A549 (cell line): ENCODE data around the gene PXK. TPM values are rescaled to one million over a fixed set of nuclear protein-coding genes. Genes with fewer than 3 reads are reported as not detected.
A peak's percentile ranks its signal among the peaks of the same experiment; 100 is the strongest.

ENCODE experiments used
- ATAC-seq, 2 experiments: fragments of 200-7000 bp in 1 of 2; fragments of >200 bp in 1 of 2; cut with Nextera tagmentation in 1 of 2; cut with Tn5 transposase in 1 of 2; 3 replicates each; pipeline versions ENCODE4 v1.8.0 to v1.9.1; 2018 to 2020; ENCODE audit warnings: mild to moderate bottlenecking in 1 of 2, moderate library complexity in 1 of 2
- CTCF ChIA-PET: fragments of 300-600 bp; sonication (Branson Sonifier 250); formaldehyde crosslinking; extraction: SDS; loops from one replicate; lab custom pipeline; 2021; ENCODE audit warnings: antibody characterized with exemption, inconsistent platforms; lab: Yijun Ruan, JAX
- POLR2A ChIA-PET: fragments of 350-600 bp; formaldehyde crosslinking; extraction: SDS; loops from one replicate; lab custom pipeline; 2021; ENCODE audit warnings: antibody characterized with exemption, inconsistent platforms; lab: Yijun Ruan, JAX
- DNase-seq, 2 experiments: peaks; one replicate each; pipeline versions ENCODE4 v3.0.0 to v3.0.0-alpha.2; 2011 to 2016; ENCODE audit warnings: low read depth in 1 of 2, low spot score in 1 of 2
- FAIRE-seq: peaks from 2 replicates; lab custom pipeline; 2011; peaks lifted over from hg19 to GRCh38; lab: Jason Lieb, UNC
- H3K27ac ChIP-seq, 2 experiments: fragments of >200 bp; sonication (Bioruptor Twin); formaldehyde crosslinking; 3 replicates each; pipeline ENCODE4 v1.5.1; 2016 to 2017
- H3K4me1 ChIP-seq: fragments of >200 bp; sonication (Bioruptor Twin); formaldehyde crosslinking; 3 replicates; pipeline ENCODE4 v1.6.1; 2016
- H3K4me2 ChIP-seq: fragments of >200 bp; sonication (Bioruptor Twin); formaldehyde crosslinking; 3 replicates; pipeline ENCODE4 v1.6.1; 2016
- H3K4me3 ChIP-seq: fragments of >200 bp; sonication (Bioruptor Twin); formaldehyde crosslinking; 3 replicates; pipeline ENCODE4 v1.5.1; 2016
- H3K9me3 ChIP-seq: fragments of >200 bp; sonication (Bioruptor Twin); formaldehyde crosslinking; 3 replicates; pipeline ENCODE4 v1.6.1; 2016
- ATOH8 ChIP-seq: fragments of 250-450 bp; sonication (Bioruptor Pico); IDR thresholded peaks from 2 replicates; pipeline ENCODE4 v1.5.0; 2020; ENCODE audit warnings: low read depth, mild to moderate bottlenecking, moderate library complexity
- CBX2 ChIP-seq: fragments of 200-600 bp; sonication (generic); IDR thresholded peaks from 2 replicates; pipeline ENCODE4 v1.6.1; 2016; ENCODE audit warnings: low read depth, mild to moderate bottlenecking, borderline replicate concordance
- CBX8 ChIP-seq: fragments of 200-600 bp; sonication (generic); IDR thresholded peaks from 2 replicates; pipeline ENCODE4 v1.6.1; 2016
- CEBPB ChIP-seq, 2 experiments: fragments of >200 bp in 1 of 2; sonication (Bioruptor Twin) in 1 of 2; formaldehyde crosslinking in 1 of 2; IDR thresholded peaks; 2 replicates each; pipeline ENCODE4 v1.6.1; 2012 to 2016
- CHD4 ChIP-seq: fragments of 200-600 bp; sonication (generic); IDR thresholded peaks from 2 replicates; pipeline ENCODE4 v1.6.1; 2016; ENCODE audit warnings: antibody characterized with exemption, mild to moderate bottlenecking, borderline replicate concordance
- E2F6 ChIP-seq: IDR thresholded peaks from 2 replicates; pipeline ENCODE4 v1.6.1; 2012; ENCODE audit warnings: low read depth, borderline replicate concordance
- EP300 ChIP-seq, 2 experiments: fragments of >200 bp; sonication (Bioruptor Twin); formaldehyde crosslinking; IDR thresholded peaks; 2 replicates in 1 of 2; 3 replicates in 1 of 2; pipeline ENCODE4 v1.6.1; 2016 to 2017
- FOSB ChIP-seq: fragments of 250-450 bp; sonication (Bioruptor Pico); IDR thresholded peaks from 2 replicates; pipeline ENCODE4 v1.5.0; 2020; ENCODE audit warnings: mild to moderate bottlenecking, moderate library complexity
- FOXS1 ChIP-seq: fragments of 250-450 bp; sonication (Bioruptor Pico); IDR thresholded peaks from 2 replicates; pipeline ENCODE4 v1.5.0; 2020; ENCODE audit warnings: mild to moderate bottlenecking, moderate library complexity
- GATA3 ChIP-seq: IDR thresholded peaks from 2 replicates; pipeline ENCODE4 v1.6.1; 2012; ENCODE audit warnings: borderline replicate concordance
- HES2 ChIP-seq: fragments of >200 bp; sonication (Bioruptor Twin); formaldehyde crosslinking; IDR thresholded peaks from 2 replicates; pipeline ENCODE4 v1.6.1; 2016
- HOXA7 ChIP-seq: fragments of 250-450 bp; sonication (Bioruptor Pico); IDR thresholded peaks from 2 replicates; pipeline ENCODE4 v1.5.0; 2020; ENCODE audit warnings: mild to moderate bottlenecking, moderate library complexity
- HOXB13 ChIP-seq: fragments of 250-450 bp; sonication (Bioruptor Pico); IDR thresholded peaks from 2 replicates; pipeline ENCODE4 v1.5.0; 2020; ENCODE audit warnings: low read depth, mild to moderate bottlenecking, moderate library complexity
- KDM5A ChIP-seq: fragments of 200-600 bp; sonication (generic); IDR thresholded peaks from 2 replicates; pipeline ENCODE4 v1.6.1; 2016; ENCODE audit warnings: antibody characterized with exemption, mild to moderate bottlenecking
- MAZ ChIP-seq: fragments of 150-350 bp; IDR thresholded peaks from 2 replicates; pipeline ENCODE4 v1.6.1; 2014; ENCODE audit warnings: antibody characterized with exemption, low read depth, low read length, borderline replicate concordance
- NFE2L2 ChIP-seq: fragments of 150-350 bp; conservative IDR thresholded peaks from 2 replicates; pipeline ENCODE4 v1.6.1; 2014; ENCODE audit warnings: low read length
- PBX3 ChIP-seq: IDR thresholded peaks from 2 replicates; pipeline ENCODE4 v1.6.1; 2012
- POLR2A ChIP-seq: IDR thresholded peaks from 2 replicates; pipeline ENCODE4 v1.6.1; 2012; ENCODE audit warnings: mild to moderate bottlenecking, low read length
- RAD21 ChIP-seq, 2 experiments: fragments of >200 bp in 1 of 2; sonication (Bioruptor Twin) in 1 of 2; formaldehyde crosslinking in 1 of 2; IDR thresholded peaks in 1 of 2; conservative IDR thresholded peaks in 1 of 2; 2 replicates in 1 of 2; 3 replicates in 1 of 2; pipeline ENCODE4 v1.6.1; 2012 to 2018; ENCODE audit warnings: inconsistent platforms in 1 of 2
- RFX5 ChIP-seq: fragments of 450-650 bp; IDR thresholded peaks from 2 replicates; pipeline ENCODE4 v1.7.1; 2014; ENCODE audit warnings: antibody characterized with exemption, mild to moderate bottlenecking, moderate library complexity
- TFCP2L1 ChIP-seq: fragments of 250-450 bp; sonication (Bioruptor Pico); IDR thresholded peaks from 2 replicates; pipeline ENCODE4 v1.5.0; 2021; ENCODE audit warnings: mild to moderate bottlenecking
- WGBS: methylation state at CpG from one replicate; pipeline ENCODE4 v1.1.6; 2017; ENCODE audit errors: missing lambda C conversion rate; 5-methylcytosine and 5-hydroxymethylcytosine counted together
- polyA plus RNA-seq, 4 experiments: library from polyadenylated mRNA; depleted of rRNA in 3 of 4; stranded (reverse); fragments of >200 nt; fragmentation: RNase III in 1 of 4; extraction: RNeasy Plus Mini Kit Qiagen cat#74134 plus additional on column Dnase treatment in 1 of 4; gene quantifications; 2 replicates in 3 of 4; 3 replicates in 1 of 4; pipeline ENCODE4 v1.2.3, GENCODE V29; 2011 to 2017
- TF ChIP-seq, protein P1 (sequence below): fragments of 450-650 bp; IDR thresholded peaks from 2 replicates; pipeline ENCODE4 v1.6.1; 2014; ENCODE audit warnings: antibody characterized with exemption
- TF ChIP-seq, protein P2 (sequence below): fragments of >200 bp; sonication (Bioruptor Twin); formaldehyde crosslinking; IDR thresholded peaks from 3 replicates; pipeline ENCODE4 v1.6.1; 2016
- TF ChIP-seq, protein P3 (sequence below): fragments of 150-350 bp; IDR thresholded peaks from 2 replicates; pipeline ENCODE4 v1.6.1; 2014; ENCODE audit warnings: low read depth, mild to moderate bottlenecking, low read length

The PXK gene
- polyA plus RNA-seq, 2 of the 4 experiments (the other 2 are of a cell fraction) = 4.4 to 10.5 TPM

DNA sequence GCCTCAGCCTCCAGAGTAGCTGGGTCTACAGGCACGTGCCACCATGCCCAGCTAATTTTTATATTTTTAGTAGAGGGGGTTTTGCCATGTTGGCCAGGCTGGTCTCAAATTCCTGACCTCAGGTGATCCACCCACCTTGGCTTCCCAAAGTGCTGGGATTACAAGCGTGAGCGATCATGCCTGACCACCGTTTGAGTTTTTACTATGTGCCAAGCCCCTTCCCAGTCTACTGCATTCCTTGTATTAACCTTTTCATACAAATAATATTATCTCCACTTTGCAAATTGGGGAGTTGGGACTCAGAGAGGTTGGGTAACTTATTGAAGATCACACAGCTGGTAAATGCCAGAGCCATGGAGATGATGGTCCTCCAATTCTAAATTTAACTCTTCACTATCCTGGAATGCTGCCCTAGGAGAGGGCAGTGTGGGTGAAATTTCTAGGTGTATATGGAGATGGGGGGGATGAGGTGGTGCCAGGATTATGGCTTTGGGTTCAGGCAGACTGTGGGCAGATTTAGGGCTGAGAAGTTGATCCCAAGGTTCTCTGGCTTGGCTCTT, 1.0 kb upstream of the PXK start:
- CTCF ChIA-PET = interaction anchor here (1.0 kb wide), 1 partner anchor 11 kb away, joined by 3 read pairs; no protein-coding TSS in a partner anchor

DNA sequence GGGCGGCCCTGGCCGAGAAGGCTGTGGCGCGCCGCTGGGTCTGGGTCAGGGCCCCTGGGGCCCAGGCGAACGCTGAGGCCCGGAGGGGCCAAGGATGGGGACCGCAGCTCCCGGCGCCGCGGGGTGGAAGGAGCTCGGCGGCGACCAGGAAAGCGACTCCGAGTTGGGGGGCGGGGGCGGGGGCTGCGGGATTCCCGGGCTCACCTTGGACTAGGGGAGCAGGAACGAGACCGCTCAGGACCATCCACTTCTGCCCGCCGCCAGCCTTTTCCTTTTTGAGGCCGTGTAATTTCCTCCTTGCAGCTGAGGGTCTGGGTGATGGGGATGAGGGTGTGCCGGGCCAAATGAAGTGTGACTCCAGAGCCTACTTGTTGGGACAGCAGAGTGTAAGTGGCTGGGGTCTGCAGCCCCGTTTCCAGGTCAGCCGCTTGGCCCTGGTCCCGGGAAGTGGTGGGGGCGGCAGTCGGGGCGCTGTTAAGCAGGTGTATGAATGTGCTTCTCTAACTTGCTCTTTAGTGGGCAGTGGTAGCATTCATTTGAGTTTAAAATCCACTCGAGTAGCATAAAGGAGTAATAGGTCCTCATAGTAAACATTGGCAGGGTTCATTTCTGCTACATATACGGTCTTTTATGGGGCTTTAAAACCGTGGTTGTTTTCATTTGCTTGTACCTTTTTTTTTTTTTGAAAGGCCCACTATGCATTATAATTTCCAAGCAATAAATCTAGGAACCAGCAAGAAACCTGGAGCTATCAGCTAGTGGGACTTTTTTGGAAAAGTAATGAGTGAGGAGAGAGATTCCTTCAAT, 717 bp downstream of the PXK start:
- DNase-seq = peak in 1 of 2 experiments; percentile 13
- peak overlapping the region; percentile 56 to 96 for H3K27ac ChIP-seq
- CTCF ChIA-PET = interaction anchor here (0.6 to 2.4 kb wide), 9 partner anchors 11 to 117 kb away, joined by 3 to 9 read pairs (median 4); partner anchors contain the start of genes HTD2 and RPP14

More for the DNA sequence above, 1.0 kb upstream of the PXK start:
- Histone ChIP-seq H3K4me1 (peaks cover 24% of the 10 kb centered on the region), H3K4me2 (no peak overlapping the region), H3K9me3 (no peaks in the 10 kb centered on the region), H3K27ac (peak overlapping the region in 1 of 2 experiments; percentile 96; a peak in 2 of 6 replicates), H3K4me3 (no peak overlapping the region)
- WGBS = 96% methylated on average over 4 of the region's 4 CpGs
- no peak for ATAC-seq
- POLR2A ChIA-PET = no interaction called here
- FAIRE-seq = no peak
- TF ChIP-seq NFE2L2 (no peak), POLR2A (no peak), FOXS1 (CRISPR knock-in tag) (no peak), HOXA7 (CRISPR knock-in tag) (no peak), EP300 (IDR thresholded peaks at IDR 0.05) (no peak), RFX5 (no peak), ATOH8 (CRISPR knock-in tag) (no peak), MAZ (no peak), HOXB13 (no peak), PBX3 (no peak), CHD4 (no peak), FOSB (CRISPR knock-in tag) (no peak), CBX2 (no peak), CBX8 (no peak), CEBPB (IDR thresholded peaks at IDR 0.05) (no peak), HES2 (no peak)
- TF ChIP-seq, protein P1, sequence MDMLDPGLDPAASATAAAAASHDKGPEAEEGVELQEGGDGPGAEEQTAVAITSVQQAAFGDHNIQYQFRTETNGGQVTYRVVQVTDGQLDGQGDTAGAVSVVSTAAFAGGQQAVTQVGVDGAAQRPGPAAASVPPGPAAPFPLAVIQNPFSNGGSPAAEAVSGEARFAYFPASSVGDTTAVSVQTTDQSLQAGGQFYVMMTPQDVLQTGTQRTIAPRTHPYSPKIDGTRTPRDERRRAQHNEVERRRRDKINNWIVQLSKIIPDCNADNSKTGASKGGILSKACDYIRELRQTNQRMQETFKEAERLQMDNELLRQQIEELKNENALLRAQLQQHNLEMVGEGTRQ = no peak
- TF ChIP-seq, protein P2, sequence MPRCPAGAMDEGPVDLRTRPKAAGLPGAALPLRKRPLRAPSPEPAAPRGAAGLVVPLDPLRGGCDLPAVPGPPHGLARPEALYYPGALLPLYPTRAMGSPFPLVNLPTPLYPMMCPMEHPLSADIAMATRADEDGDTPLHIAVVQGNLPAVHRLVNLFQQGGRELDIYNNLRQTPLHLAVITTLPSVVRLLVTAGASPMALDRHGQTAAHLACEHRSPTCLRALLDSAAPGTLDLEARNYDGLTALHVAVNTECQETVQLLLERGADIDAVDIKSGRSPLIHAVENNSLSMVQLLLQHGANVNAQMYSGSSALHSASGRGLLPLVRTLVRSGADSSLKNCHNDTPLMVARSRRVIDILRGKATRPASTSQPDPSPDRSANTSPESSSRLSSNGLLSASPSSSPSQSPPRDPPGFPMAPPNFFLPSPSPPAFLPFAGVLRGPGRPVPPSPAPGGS = no peak
- TF ChIP-seq, protein P3, sequence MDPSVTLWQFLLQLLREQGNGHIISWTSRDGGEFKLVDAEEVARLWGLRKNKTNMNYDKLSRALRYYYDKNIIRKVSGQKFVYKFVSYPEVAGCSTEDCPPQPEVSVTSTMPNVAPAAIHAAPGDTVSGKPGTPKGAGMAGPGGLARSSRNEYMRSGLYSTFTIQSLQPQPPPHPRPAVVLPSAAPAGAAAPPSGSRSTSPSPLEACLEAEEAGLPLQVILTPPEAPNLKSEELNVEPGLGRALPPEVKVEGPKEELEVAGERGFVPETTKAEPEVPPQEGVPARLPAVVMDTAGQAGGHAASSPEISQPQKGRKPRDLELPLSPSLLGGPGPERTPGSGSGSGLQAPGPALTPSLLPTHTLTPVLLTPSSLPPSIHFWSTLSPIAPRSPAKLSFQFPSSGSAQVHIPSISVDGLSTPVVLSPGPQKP = no peak
- no peak for DNase-seq

More for the DNA sequence above, 717 bp downstream of the PXK start:
- POLR2A ChIA-PET = no interaction called here
- peak overlapping the region; percentile 87 for H3K4me2 ChIP-seq
- FAIRE-seq = no peak
- 2% methylated on average over 13 of the region's 37 CpGs for WGBS
- TF ChIP-seq RAD21 (conservative IDR thresholded peaks at IDR 0.05 in 1 of 2, IDR thresholded peaks at IDR 0.05 in 1 of 2) (no peak), MAZ (no peak), CEBPB (IDR thresholded peaks at IDR 0.05) (no peak), HOXA7 (CRISPR knock-in tag) (no peak), GATA3 (no peak), KDM5A (no peak), E2F6 (no peak), TFCP2L1 (CRISPR knock-in tag) (no peak)
- TF ChIP-seq, protein P1 = no peak
- TF ChIP-seq, all 56 proteins: peak for 0
- peaks cover 24% of the 10 kb centered on the region for H3K4me1 ChIP-seq
- peak; percentile 60 to 70 for ATAC-seq
- peak overlapping the region; percentile 80 for H3K4me3 ChIP-seq
- no peaks in the 10 kb centered on the region for H3K9me3 ChIP-seq
